HG02943 (cell line): ENCODE results near the gene EVI2B.
"Not testable (repeated sequence)": the region's sequence is repeated elsewhere in the genome, so short reads cannot be mapped to it uniquely, and the experiment has no call there.

ENCODE experiments used
- ATAC-seq: cut with Tn5 transposase; IDR thresholded peaks from one replicate; pipeline ENCODE4 v1.9.1; 2021; ENCODE audit warnings: mild to moderate bottlenecking, low read depth, moderate library complexity; ENCODE audit not compliant: unreplicated experiment

The EVI2B gene

GRCh38 chr17:31310886-31311285 lies 3.0 kb downstream of the EVI2B start:
- no peak for ATAC-seq

- ATAC-seq = no peak
These were observed 3.6 kb downstream of the EVI2B start for GRCh38 chr17:31310260-31310659.

- ATAC-seq = no peak
These were observed 4.3 kb downstream of the EVI2B start for GRCh38 chr17:31309556-31309955.

GRCh38 chr17:31308372-31309334 lies 5.2 kb downstream of the EVI2B start:
- ATAC-seq = no peak

- ATAC-seq = no peak
These were observed 6.2 kb downstream of the EVI2B start for GRCh38 chr17:31307640-31308039.

- no peak for ATAC-seq
These were observed 14.2 kb downstream of the EVI2B start for GRCh38 chr17:31299624-31300023.

GRCh38 chr17:31297090-31297489 lies 16.8 kb downstream of the EVI2B start, which contains the start of gene OMG:
Gene OMG (minus strand): TSS chr17:31297239. CDS start chr17:31296331, 908 bp downstream.
- ATAC-seq = no peak

- no peak for ATAC-seq
These were observed 17.7 kb downstream of the EVI2B start for GRCh38 chr17:31296142-31296541.

GRCh38 chr17:31295489-31295871 lies 18.4 kb downstream of the EVI2B start:
- ATAC-seq = no peak

GRCh38 chr17:31294820-31295488 lies 18.9 kb downstream of the EVI2B start:
- no peak for ATAC-seq

- ATAC-seq = no peak
These were observed 19.6 kb downstream of the EVI2B start for GRCh38 chr17:31294231-31294630.

- ATAC-seq = no peak
These were observed 20.3 kb downstream of the EVI2B start for GRCh38 chr17:31293581-31293980.

- no peak for ATAC-seq
These were observed 22.0 kb downstream of the EVI2B start for GRCh38 chr17:31291820-31292219.

GRCh38 chr17:31289790-31290189 lies 24.1 kb downstream of the EVI2B start:
- ATAC-seq = no peak

GRCh38 chr17:31287932-31288331 lies 25.9 kb downstream of the EVI2B start:
- ATAC-seq = not testable (repeated sequence)

GRCh38 chr17:31286587-31286986 lies 27.3 kb downstream of the EVI2B start:
- ATAC-seq = no peak

- no peak for ATAC-seq
These were observed 30.0 kb downstream of the EVI2B start for GRCh38 chr17:31283841-31284240.

- ATAC-seq = no peak
These were observed 32.8 kb downstream of the EVI2B start for GRCh38 chr17:31281061-31281460.

- ATAC-seq = no peak
These were observed 34.5 kb downstream of the EVI2B start for GRCh38 chr17:31279401-31279800.

GRCh38 chr17:31275116-31275515 lies 38.7 kb downstream of the EVI2B start:
- no peak for ATAC-seq

GRCh38 chr17:31274252-31274651 lies 39.6 kb downstream of the EVI2B start:
- ATAC-seq = no peak

GRCh38 chr17:31273516-31273915 lies 40.3 kb downstream of the EVI2B start:
- no peak for ATAC-seq
